DOHH2 (cell line): ENCODE results near the gene PRKN.

ENCODE experiments used
- H3F3A ChIP-seq: fragments of 200-600 bp; sonication (generic), shearing (Covaris generic); 2 replicates; pipeline ENCODE4 v1.6.0; 2016; ENCODE audit warnings: antibody characterized with exemption, mild to moderate bottlenecking; ENCODE audit not compliant: control insufficient read depth, insufficient read depth
- H3K27ac ChIP-seq: fragments of 200-600 bp; sonication (generic); 2 replicates; pipeline ENCODE4 v1.5.1; 2014; ENCODE audit warnings: low read depth, mild to moderate bottlenecking, low read length, moderate library complexity
- H3K27me3 ChIP-seq: fragments of 200-600 bp; sonication (generic); 2 replicates; pipeline ENCODE4 v1.6.1; 2014; ENCODE audit warnings: mild to moderate bottlenecking, low read length, mixed read lengths; ENCODE audit not compliant: control insufficient read depth
- H3K36me3 ChIP-seq: fragments of 200-600 bp; sonication (generic); 2 replicates; pipeline ENCODE4 v1.6.1; 2014; ENCODE audit warnings: mild to moderate bottlenecking, low read length, moderate library complexity, mixed read lengths; ENCODE audit not compliant: control insufficient read depth
- H3K4me1 ChIP-seq: fragments of 200-600 bp; sonication (generic); 2 replicates; pipeline ENCODE4 v1.6.1; 2014; ENCODE audit warnings: mild to moderate bottlenecking, low read length, mixed read lengths; ENCODE audit not compliant: control insufficient read depth
- H3K4me2 ChIP-seq: fragments of 200-600 bp; sonication (generic); 2 replicates; pipeline ENCODE4 v1.6.0; 2014; ENCODE audit warnings: mild to moderate bottlenecking, low read length, moderate library complexity
- H3K4me3 ChIP-seq: fragments of 200-600 bp; sonication (generic); 2 replicates; pipeline ENCODE4 v1.5.1; 2014; ENCODE audit warnings: mild to moderate bottlenecking, low read length, mixed read lengths
- H3K79me2 ChIP-seq: fragments of 200-600 bp; sonication (generic); 2 replicates; pipeline ENCODE4 v1.6.1; 2014; ENCODE audit warnings: mild to moderate bottlenecking, low read length, mixed read lengths; ENCODE audit not compliant: control insufficient read depth
- H3K9me2 ChIP-seq: fragments of 200-600 bp; sonication (generic); replicated peaks from 2 replicates; pipeline ENCODE4 v1.6.1; 2014; ENCODE audit warnings: mild to moderate bottlenecking, low read length, mixed read lengths; ENCODE audit not compliant: control insufficient read depth
- H3K9me3 ChIP-seq: fragments of 200-600 bp; sonication (generic); 2 replicates; pipeline ENCODE4 v1.6.1; 2014; ENCODE audit warnings: antibody characterized with exemption, low read length, mixed read lengths; ENCODE audit not compliant: control insufficient read depth, insufficient read depth
- H4K20me1 ChIP-seq: fragments of 200-600 bp; sonication (generic); 2 replicates; pipeline ENCODE4 v1.6.0; 2014; ENCODE audit warnings: low read depth, mild to moderate bottlenecking, antibody characterized with exemption, low read length, moderate library complexity; ENCODE audit not compliant: control insufficient read depth, insufficient read depth
- CTCF ChIP-seq: fragments of 200-600 bp; sonication (generic); IDR thresholded peaks from one replicate; pipeline ENCODE4 v1.5.1; 2014; ENCODE audit warnings: antibody characterized with exemption, mild to moderate bottlenecking, low read depth, low read length; ENCODE audit not compliant: poor library complexity, severe bottlenecking
- EZH2phosphoT487 ChIP-seq: fragments of 200-600 bp; sonication (generic); IDR thresholded peaks from 2 replicates; pipeline ENCODE4 v1.6.1; 2017; ENCODE audit warnings: borderline replicate concordance, mild to moderate bottlenecking, antibody characterized with exemption, low read length, moderate library complexity, mixed read lengths

PRKN gene

DNA sequence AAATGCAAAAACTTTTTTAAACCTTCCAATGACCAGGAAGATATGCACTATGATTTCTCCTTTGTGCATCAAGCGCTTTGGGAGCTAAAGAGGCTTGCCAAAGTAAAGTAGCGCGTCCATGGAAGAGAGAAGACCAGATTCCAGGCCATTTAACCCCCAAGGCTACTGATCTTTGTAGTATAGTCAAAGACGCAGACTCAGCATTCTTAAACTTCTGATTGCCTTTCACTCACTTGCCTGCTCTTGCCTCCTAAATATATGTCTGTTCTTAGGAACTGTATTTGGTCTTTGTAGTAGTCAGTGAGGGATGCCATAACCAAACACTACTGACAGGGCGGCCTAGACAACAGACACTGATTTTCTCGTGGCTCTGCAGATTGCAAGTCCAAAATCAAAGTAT is 426.4 kb downstream of the PRKN start:
- H3K27me3 ChIP-seq = no peaks in the 10 kb centered on the region
- TF ChIP-seq CTCF (no peak), EZH2phosphoT487 (no peak)

DNA sequence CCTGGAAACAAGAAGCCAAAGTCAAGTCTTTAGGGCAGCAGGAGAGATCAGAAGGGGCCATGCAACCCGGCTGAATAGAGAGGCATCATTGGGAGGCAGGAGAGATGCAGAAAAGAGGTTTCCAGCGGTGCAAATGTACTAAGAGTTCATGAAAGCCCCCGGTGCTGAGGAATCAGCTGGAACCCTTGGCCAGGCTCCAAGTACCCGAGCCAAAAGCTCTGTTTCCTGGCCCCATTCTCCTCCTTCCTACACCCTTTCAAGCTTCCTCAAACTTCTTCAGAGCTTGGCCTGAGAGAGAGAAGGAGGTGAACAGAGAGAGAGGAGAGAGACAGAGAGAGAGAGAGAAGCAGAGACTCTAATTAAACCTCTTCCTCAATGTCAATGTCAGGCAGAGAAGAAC is 433.5 kb downstream of the PRKN start:
- Histone ChIP-seq H3K27me3 (no peaks in the 10 kb centered on the region), H3K4me2 (no peak overlapping the region), H4K20me1 (no peaks in the 10 kb centered on the region), H3K36me3 (no peaks in the 10 kb centered on the region), H3F3A (no peaks in the 10 kb centered on the region), H3K27ac (no peak overlapping the region), H3K4me1 (no peaks in the 10 kb centered on the region), H3K4me3 (no peak overlapping the region), H3K9me3 (no peaks in the 10 kb centered on the region), H3K79me2 (no peaks in the 10 kb centered on the region), H3K9me2 (no peaks in the 10 kb centered on the region)
- TF ChIP-seq EZH2phosphoT487 (no peak), CTCF (no peak)

More for the DNA sequence above, 426.4 kb downstream of the PRKN start:
- Histone ChIP-seq H4K20me1 (no peaks in the 10 kb centered on the region), H3K27ac (no peak overlapping the region), H3K79me2 (no peaks in the 10 kb centered on the region), H3K36me3 (no peaks in the 10 kb centered on the region), H3F3A (no peaks in the 10 kb centered on the region), H3K9me3 (no peaks in the 10 kb centered on the region), H3K9me2 (no peaks in the 10 kb centered on the region), H3K4me1 (no peaks in the 10 kb centered on the region), H3K4me2 (no peak overlapping the region), H3K4me3 (no peak overlapping the region)

- Histone ChIP-seq H3K4me3 (no peak overlapping the region), H3F3A (no peaks in the 10 kb centered on the region), H3K4me1 (no peaks in the 10 kb centered on the region), H4K20me1 (no peaks in the 10 kb centered on the region), H3K27me3 (no peaks in the 10 kb centered on the region), H3K36me3 (no peaks in the 10 kb centered on the region), H3K9me3 (no peaks in the 10 kb centered on the region), H3K4me2 (no peak overlapping the region), H3K79me2 (no peaks in the 10 kb centered on the region), H3K9me2 (no peaks in the 10 kb centered on the region), H3K27ac (no peak overlapping the region)
- TF ChIP-seq EZH2phosphoT487 (no peak), CTCF (no peak)
These were observed 434.7 kb downstream of the PRKN start for GRCh38 chr6:162292915-162293314.

DNA sequence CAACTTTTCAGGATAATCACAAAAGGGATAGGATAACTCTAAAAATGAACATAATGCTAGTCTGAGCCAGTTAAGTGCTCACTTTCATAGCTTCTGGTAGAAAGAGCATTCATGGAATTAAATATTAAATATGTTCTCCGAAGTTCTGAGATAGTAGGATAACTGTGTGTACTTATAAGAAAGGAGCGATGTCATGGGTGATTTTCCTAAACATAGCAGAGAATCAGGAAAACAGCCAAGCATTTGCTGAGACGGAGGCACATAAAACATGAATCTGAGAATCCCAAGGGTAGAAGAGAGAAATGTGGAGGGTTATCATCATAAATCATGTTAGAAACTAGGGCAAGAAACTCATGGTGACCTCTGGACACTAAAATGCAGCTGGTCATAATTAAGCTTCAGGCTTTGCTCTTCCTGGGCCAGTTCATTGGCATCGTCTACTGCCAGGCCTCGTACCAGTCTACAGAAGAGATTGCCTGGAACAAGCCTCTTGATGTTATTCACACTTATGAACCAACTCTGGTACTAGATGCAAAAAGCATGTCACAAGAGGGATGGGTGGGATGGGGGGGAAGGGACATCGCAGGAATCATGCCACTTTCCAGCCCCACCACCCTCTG is 436.6 kb downstream of the PRKN start:
- TF ChIP-seq EZH2phosphoT487 = no peak
- TF ChIP-seq CTCF = no peak
- no peaks in the 10 kb centered on the region for H3K9me3 ChIP-seq
- H4K20me1 ChIP-seq = no peaks in the 10 kb centered on the region
- H3K27ac ChIP-seq = no peak overlapping the region
- H3K4me2 ChIP-seq = no peak overlapping the region
- H3K4me3 ChIP-seq = no peak overlapping the region
- H3K27me3 ChIP-seq = no peaks in the 10 kb centered on the region
- H3K9me2 ChIP-seq = no peaks in the 10 kb centered on the region
- no peaks in the 10 kb centered on the region for H3K79me2 ChIP-seq
- H3F3A ChIP-seq = no peaks in the 10 kb centered on the region
- H3K36me3 ChIP-seq = no peaks in the 10 kb centered on the region
- H3K4me1 ChIP-seq = no peaks in the 10 kb centered on the region
